Heart right ventricle (tissue), 16 donors: ENCODE measurements around the gene DMC1. TPM values are rescaled to one million over a fixed set of nuclear protein-coding genes. Genes with fewer than 3 reads are reported as not detected.

Experiments
- ATAC-seq, 8 donors: fragments of 200-7000 bp; cut with Tn5 transposase; one replicate each; pipeline ENCODE4 v1.9.1; 2020; ENCODE audit warnings: mild to moderate bottlenecking in 8 of 8, moderate library complexity in 8 of 8, moderate number of reproducible peaks in 1 of 8
- DNase-seq, 2 donors: peaks; one replicate each; pipeline ENCODE4 v3.0.0-alpha.2; 2020
- H3K27ac ChIP-seq, 10 donors: fragments of 200-600 bp; sonication (generic) in 2 of 10; one replicate each; pipeline versions ENCODE4 v1.5.0 to v1.8.0; 2020 to 2022; ENCODE audit warnings: mild to moderate bottlenecking in 3 of 10
- H3K27me3 ChIP-seq, 7 donors: fragments of 200-600 bp; one replicate each; pipeline ENCODE4 v1.8.0; 2021 to 2022; ENCODE audit warnings: mild to moderate bottlenecking in 2 of 7
- H3K36me3 ChIP-seq, 9 donors: fragments of 200-600 bp; sonication (generic) in 1 of 9; one replicate each; pipeline versions ENCODE4 v1.5.0 to v1.8.0; 2020 to 2022; ENCODE audit warnings: mild to moderate bottlenecking in 2 of 9
- H3K4me1 ChIP-seq, 9 donors: fragments of 200-600 bp; sonication (generic) in 1 of 9; one replicate each; pipeline versions ENCODE4 v1.5.0 to v1.8.0; 2020 to 2022; ENCODE audit warnings: mild to moderate bottlenecking in 4 of 9
- H3K4me3 ChIP-seq, 10 donors: fragments of 200-600 bp; sonication (generic) in 2 of 10; one replicate each; pipeline versions ENCODE4 v1.5.0 to v1.8.0; 2020 to 2022; ENCODE audit warnings: mild to moderate bottlenecking in 7 of 10, moderate library complexity in 2 of 10
- H3K9me3 ChIP-seq, 11 donors: fragments of 200-600 bp in 10 of 11; sonication (generic) in 2 of 11; one replicate each; pipeline versions ENCODE4 v1.5.0 to v1.8.0; 2013 to 2022; ENCODE audit warnings: mild to moderate bottlenecking in 2 of 11, control low read depth in 1 of 11, moderate library complexity in 1 of 11
- WGBS, 2 donors: extraction: QIAGEN DNeasy Blood & Tissue Kit; methylation state at CpG; one replicate each; pipeline ENCODE4 v1.1.7; 2013; ENCODE audit warnings: inconsistent platforms in 1 of 2; 5-methylcytosine and 5-hydroxymethylcytosine counted together
- intact Hi-C, 10 donors: fragments of 100-400 bp; cut with DNase I; formaldehyde crosslinking; loops; one replicate each; pipeline versions ENCODE4 v1.11.1 to v1.14.2; 2022
- polyA plus RNA-seq, 2 donors: library from polyadenylated mRNA; stranded (reverse); fragments of 200-250 nt; gene quantifications; one replicate each; pipeline ENCODE4 v1.2.3, GENCODE V29; 2013
- total RNA-seq, 10 donors: library from RNA; stranded (reverse); fragmentation: NEBNext Ultra II Directional in 3 of 10; extraction: Animal tissue kit (Norgen Biotek cat#: 25700) in 3 of 10; gene quantifications; one replicate each; pipeline versions ENCODE4 v1.2.1 to v1.2.4, GENCODE V29; 2021 to 2023
- TF ChIP-seq, protein P1 (sequence below), 9 donors: fragments of 200-600 bp; sonication (generic) in 2 of 9; IDR thresholded peaks; one replicate each; pipeline versions ENCODE4 v1.5.0 to v1.8.0; 2021 to 2022; ENCODE audit warnings: antibody characterized with exemption in 9 of 9, mild to moderate bottlenecking in 5 of 9, moderate library complexity in 1 of 9
- donor health status: Arrhythmogenic right ventricular cardiomyopathy.
- donor health status: ischemic (EF 13 %, LVEDD 7.1; RV severe dilation, severe dysfunction).
- donor health status: healthy with polysubstance abuse.
- donor health status: DM: no; HTN: yes; CAD: no.
- donor health status: DM: no; HTN: no; CAD: no.
- donor health status: ischemic (EF 25% LVEDD 6.9; RV normal size, moderate dysfunction).
- donor health status: ischemic (EF 25% LVEDD 5.7; RV mildly dilated, moderate dysfunction).
- donor health status: healthy.
- donor health status: DM: yes; HTN: yes; CAD: no.
- donor health status: Ischemic cardiomyopathy.
- donor health status: ischemic (EF 35%, LVEDD 5.7; RV mildly dilated, moderate dysfunction).
- donor health status: nonischemic (EF 11% LVEDD 7.7; RV severe dilation, severe dysfunction).
- donor health status: DM: yes; HTN: yes; CAD: no.
- donor health status: PGD.
- donor health status: ischemic (EF 29% LVEDD 5.4; RV normal size, mild dysfunction).
- donor health status: nonischemic (EF 23%, LVEDD 6.1; RV moderate dilation, normal function).

The DMC1 gene
- total and polyA plus RNA-seq, 12 donors, result 0.12 to 3.2 (median 1.3) TPM

- peaks cover 2 to 35% (median 19%) of the 10 kb centered on the region in 9 donors for H3K4me1 ChIP-seq
- no peak overlapping the region for H3K4me3 ChIP-seq
- H3K36me3 ChIP-seq, result no peaks in the 10 kb centered on the region
- H3K27me3 ChIP-seq, result peaks cover 0 to 64% (median 0%) of the 10 kb centered on the region in 7 donors
- no peaks in the 10 kb centered on the region for H3K9me3 ChIP-seq
- ATAC-seq, result no peak
- 36 to 45% methylated on average over 3 of the region's 3 CpGs for WGBS, 2 donors
- intact Hi-C loops, result loop anchor here in 2 of 10 donors (5.0 to 10.0 kb wide), 2 partner anchors 60 to 62 kb away; partner anchors contain the start of gene DDX17 (in 2 of the 2)
- H3K27ac ChIP-seq, result peak overlapping the region in 1 of 10 donors; percentile 36
- no peak for DNase-seq
- TF ChIP-seq, protein P1, sequence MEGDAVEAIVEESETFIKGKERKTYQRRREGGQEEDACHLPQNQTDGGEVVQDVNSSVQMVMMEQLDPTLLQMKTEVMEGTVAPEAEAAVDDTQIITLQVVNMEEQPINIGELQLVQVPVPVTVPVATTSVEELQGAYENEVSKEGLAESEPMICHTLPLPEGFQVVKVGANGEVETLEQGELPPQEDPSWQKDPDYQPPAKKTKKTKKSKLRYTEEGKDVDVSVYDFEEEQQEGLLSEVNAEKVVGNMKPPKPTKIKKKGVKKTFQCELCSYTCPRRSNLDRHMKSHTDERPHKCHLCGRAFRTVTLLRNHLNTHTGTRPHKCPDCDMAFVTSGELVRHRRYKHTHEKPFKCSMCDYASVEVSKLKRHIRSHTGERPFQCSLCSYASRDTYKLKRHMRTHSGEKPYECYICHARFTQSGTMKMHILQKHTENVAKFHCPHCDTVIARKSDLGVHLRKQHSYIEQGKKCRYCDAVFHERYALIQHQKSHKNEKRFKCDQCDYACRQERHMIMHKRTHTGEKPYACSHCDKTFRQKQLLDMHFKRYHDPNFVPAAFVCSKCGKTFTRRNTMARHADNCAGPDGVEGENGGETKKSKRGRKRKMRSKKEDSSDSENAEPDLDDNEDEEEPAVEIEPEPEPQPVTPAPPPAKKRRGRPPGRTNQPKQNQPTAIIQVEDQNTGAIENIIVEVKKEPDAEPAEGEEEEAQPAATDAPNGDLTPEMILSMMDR (IDR thresholded peaks at IDR 0.05), result no peak
Measured at GRCh38 chr22:38566726-38567504, 3.1 kb downstream of the DMC1 start.

GRCh38 chr22:38565441-38565840, 4.5 kb downstream of the DMC1 start:
- no peak overlapping the region for H3K4me3 ChIP-seq
- peaks cover 0 to 23% (median 9%) of the 10 kb centered on the region in 9 donors for H3K4me1 ChIP-seq
- peaks cover 0 to 70% (median 0%) of the 10 kb centered on the region in 7 donors for H3K27me3 ChIP-seq
- WGBS, 2 donors, result 89 to 96% methylated on average over 1 of the region's 1 CpG
- intact Hi-C loops, result loop anchor here in 2 of 10 donors (5.0 to 10.0 kb wide), 2 partner anchors 58 to 61 kb away; partner anchors contain the start of gene DDX17 (in 2 of the 2)
- TF ChIP-seq, protein P1 (IDR thresholded peaks at IDR 0.05), result no peak
- no peak overlapping the region for H3K27ac ChIP-seq
- H3K9me3 ChIP-seq, result no peaks in the 10 kb centered on the region
- no peak for DNase-seq
- ATAC-seq, result no peak
- no peaks in the 10 kb centered on the region for H3K36me3 ChIP-seq

GRCh38 chr22:38564669-38565068, 5.3 kb downstream of the DMC1 start:
- no peak for ATAC-seq
- Histone ChIP-seq H3K27me3 (peaks cover 0 to 75% (median 0%) of the 10 kb centered on the region in 7 donors), H3K4me3 (no peak overlapping the region), H3K4me1 (peaks cover 0 to 20% (median 4%) of the 10 kb centered on the region in 9 donors), H3K27ac (no peak overlapping the region), H3K9me3 (no peaks in the 10 kb centered on the region), H3K36me3 (no peaks in the 10 kb centered on the region)
- no peak for DNase-seq
- intact Hi-C loops, result loop anchor here in 2 of 10 donors (5.0 to 10.0 kb wide), 2 partner anchors 57 to 60 kb away; partner anchors contain the start of gene DDX17 (in 2 of the 2)
- TF ChIP-seq, protein P1 (IDR thresholded peaks at IDR 0.05), result no peak
- 86 to 87% methylated on average over 2 of the region's 2 CpGs for WGBS, 2 donors

DNA sequence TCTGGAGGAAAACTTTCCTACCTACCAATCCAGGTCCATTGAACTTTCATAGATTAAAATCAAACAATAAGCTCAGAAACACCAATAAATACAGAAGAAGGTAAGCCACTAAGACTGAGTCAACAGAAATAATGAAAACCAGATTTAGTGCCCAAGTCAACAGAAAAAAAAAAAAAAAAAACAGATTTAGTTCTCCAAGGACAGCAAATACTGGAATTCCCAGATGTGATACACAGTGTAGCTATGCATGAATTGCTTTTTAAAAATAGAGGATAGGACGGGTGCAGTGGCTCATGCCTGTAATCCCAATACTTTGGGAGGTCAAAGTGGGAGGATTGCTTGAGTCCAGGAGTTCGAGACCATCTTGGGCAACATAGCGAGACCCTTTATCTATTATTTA, 15.7 kb downstream of the DMC1 start:
- Histone ChIP-seq H3K36me3 (no peaks in the 10 kb centered on the region), H3K27ac (no peak overlapping the region), H3K9me3 (no peaks in the 10 kb centered on the region), H3K4me1 (peaks cover 0 to 5% (median 0%) of the 10 kb centered on the region in 9 donors), H3K4me3 (no peak overlapping the region), H3K27me3 (peaks cover 0 to 81% (median 0%) of the 10 kb centered on the region in 7 donors)
- intact Hi-C loops, result no loop called here
- TF ChIP-seq, protein P1 (IDR thresholded peaks at IDR 0.05), result no peak
- DNase-seq (no peak), ATAC-seq (no peak)
- WGBS, 2 donors, result 83 to 93% methylated on average over 3 of the region's 3 CpGs
